HTERT RPE-1 (cell line): ENCODE data around the gene STRIT1.
"Not testable (repeated sequence)": the region's sequence is repeated elsewhere in the genome, so short reads cannot be mapped to it uniquely, and the experiment has no call there.

Source experiments
- in situ Hi-C: fragments of 300-500 bp; cut with MboI; formaldehyde crosslinking; loops from 4 replicates; pipeline ENCODE4 v1.14.3; 2020; ENCODE audit warnings: low sequenced_read_pairs

Gene STRIT1

GRCh38 chr3:155271343-155271613, 22.2 kb downstream of the STRIT1 start:
- in situ Hi-C loops: no loop called here

- in situ Hi-C loops: no loop called here
Measured at GRCh38 chr3:155270485-155271342, 22.8 kb downstream of the STRIT1 start.

DNA sequence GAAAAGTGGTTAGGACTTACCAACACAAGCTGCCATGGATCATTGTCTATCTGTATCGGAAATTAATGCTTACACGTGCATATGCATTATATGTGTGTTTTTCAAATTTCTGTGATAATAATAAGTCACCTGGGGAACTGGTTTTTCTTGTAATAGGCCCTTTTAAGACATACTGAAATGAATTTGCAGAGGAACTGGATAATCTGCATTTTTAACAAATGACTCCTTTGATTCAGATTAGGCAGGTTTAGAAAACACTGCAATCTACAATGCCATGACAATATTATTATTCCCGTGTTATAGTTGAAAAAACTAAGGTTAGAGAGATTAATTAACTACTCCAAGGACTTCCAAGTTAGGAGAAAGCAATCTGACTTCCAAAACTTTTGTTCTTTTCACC, 23.4 kb downstream of the STRIT1 start:
- in situ Hi-C loops: no loop called here

- in situ Hi-C loops: not testable (repeated sequence)
Measured at GRCh38 chr3:155262855-155263254, 30.6 kb downstream of the STRIT1 start.

DNA sequence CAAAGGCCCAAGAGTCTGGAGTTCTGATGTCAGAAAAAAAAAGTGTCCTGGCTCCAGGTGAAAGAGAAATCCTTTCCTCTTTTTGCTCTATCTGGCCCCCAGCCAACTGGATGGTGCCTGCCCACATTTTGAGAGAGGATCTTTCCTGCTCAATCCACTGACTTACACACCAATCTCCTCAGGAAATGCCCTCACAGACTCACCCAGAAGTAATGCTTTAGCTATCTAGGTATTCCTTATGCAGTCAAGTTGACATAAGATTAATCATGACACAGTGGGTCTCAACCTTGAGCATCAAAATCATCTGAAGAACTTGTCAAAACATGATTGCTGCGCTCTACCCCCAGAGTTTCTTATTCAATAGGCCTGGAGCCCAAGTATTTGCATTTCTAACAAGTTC, 31.2 kb downstream of the STRIT1 start:
- in situ Hi-C loops: no loop called here

GRCh38 chr3:155254445-155254844, 39.0 kb downstream of the STRIT1 start:
- in situ Hi-C loops: no loop called here

DNA sequence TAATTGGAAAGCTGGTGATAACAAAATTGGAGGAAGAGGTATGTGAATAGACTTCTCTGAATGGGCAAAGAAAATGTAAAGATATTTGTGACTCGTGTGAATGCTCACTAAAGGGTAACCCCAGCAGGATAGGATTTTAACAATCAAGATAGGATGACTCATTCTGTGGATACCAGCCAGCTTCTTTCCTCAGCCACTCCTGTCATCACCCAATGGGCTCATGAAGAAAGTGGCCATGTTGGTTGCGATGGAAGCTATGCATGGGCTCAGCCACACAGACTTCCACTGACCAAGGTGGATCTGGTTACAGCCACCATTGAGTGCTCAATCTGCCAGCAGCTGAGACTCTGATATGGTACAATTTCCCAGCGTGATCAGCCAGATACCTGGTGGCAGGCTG, 40.9 kb downstream of the STRIT1 start:
- in situ Hi-C loops: no loop called here

- in situ Hi-C loops: no loop called here
Measured at GRCh38 chr3:155252021-155252420, 41.5 kb downstream of the STRIT1 start.

DNA sequence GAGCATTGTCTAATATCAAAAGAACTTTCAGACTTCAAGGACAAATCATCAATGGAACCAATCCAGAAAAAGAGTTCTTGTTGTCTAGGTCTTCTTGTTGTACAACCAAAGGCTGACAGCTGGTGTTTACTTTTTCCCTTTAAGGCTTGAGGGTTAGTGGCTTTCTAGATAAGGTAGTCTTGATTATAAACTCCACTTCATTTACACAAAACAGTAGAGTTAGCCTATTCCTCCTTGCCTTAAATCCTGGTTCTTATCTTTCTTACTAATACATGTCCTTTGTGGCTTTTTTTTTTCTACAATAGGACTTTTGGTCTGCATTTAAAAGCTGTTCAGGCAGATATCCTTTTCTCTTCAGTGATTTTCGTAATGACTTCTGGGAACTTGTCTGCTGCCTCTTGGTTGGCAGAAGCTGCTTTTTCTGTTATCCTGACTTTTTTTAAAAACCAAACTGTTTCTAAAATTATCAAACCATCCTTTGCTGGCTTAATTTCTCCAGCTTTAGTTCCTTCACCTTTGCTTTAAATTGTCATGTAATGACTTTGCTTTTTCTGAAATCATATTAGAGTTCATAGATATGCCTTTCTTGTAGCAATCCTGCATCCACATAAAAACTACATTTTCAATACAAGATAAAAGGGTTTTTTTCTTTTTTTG, 44.8 kb downstream of the STRIT1 start:
- in situ Hi-C loops: no loop called here

DNA sequence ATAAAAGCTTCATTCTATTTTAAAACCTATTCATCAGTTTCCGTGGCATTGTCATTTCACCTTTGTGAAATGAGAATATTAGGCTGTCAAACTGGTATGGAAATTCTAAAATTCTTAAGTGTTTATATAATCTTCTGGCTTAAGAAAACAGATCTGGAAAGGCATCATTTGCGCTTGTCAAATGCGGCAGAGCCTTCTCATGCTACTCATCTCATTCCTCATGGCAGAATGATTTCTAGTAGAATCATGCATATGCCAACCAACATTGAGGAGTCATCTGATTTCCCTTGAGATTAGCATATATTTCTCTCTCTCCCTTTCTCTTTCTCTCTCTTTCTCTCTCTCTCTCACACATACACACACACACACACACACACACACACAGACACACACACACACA, 48.8 kb downstream of the STRIT1 start:
- in situ Hi-C loops: no loop called here

DNA sequence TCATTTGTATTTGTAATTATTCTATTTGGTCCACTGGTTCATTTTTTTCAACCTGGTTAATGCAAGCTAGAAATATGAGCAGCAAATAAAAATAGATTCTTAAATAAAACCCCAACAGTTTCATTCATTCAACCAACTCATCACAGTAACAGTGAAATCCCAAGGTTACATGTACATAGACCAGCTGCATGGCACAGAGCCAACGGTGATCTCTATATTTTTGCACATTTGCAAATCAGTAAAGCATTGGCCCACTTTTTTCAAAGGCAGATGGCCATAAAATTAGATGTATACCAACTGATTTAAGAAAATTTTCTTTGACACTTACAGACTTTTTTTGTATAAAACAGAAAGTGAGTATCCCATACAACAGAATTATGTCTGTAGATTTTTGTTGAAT, 49.3 kb downstream of the STRIT1 start:
- in situ Hi-C loops: no loop called here

- in situ Hi-C loops: no loop called here
Measured at GRCh38 chr3:155243512-155243921, 50.0 kb downstream of the STRIT1 start.

DNA sequence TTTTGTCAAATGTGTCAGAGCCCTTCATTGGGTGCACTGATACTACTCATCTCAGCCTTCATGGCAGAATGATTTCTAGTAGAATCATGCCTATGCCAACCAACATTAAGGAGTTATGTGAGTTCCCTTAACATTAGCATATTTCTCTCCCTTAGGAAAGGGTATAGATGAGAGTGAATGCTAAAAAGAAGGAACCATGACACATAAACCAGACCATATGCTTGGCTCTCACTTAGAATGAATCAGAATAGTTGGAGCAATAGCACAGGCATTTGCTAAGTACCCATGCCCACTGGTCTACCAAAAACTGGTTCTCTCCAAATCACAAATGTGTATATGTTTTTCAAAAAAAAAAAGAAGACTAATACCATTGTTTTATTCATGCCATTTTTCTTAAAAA, 51.1 kb downstream of the STRIT1 start:
- in situ Hi-C loops: no loop called here

GRCh38 chr3:155241579-155241978, 51.9 kb downstream of the STRIT1 start:
- in situ Hi-C loops: no loop called here
